Hepatocyte (in vitro differentiated cells): ENCODE measurements around the gene NPTN. TPM values are rescaled to one million over a fixed set of nuclear protein-coding genes. Genes with fewer than 3 reads are reported as not detected.

Experiments used
- DNase-seq: peaks from one replicate; pipeline ENCODE4 v3.0.0-alpha.2; 2016; ENCODE audit warnings: low spot score
- H2AFZ ChIP-seq: fragments of 200-600 bp; sonication (generic); 2 replicates; pipeline ENCODE4 v1.6.0; 2016; ENCODE audit warnings: antibody characterized with exemption, mild to moderate bottlenecking
- H3K27ac ChIP-seq: fragments of 200-600 bp; sonication (generic); 2 replicates; pipeline ENCODE4 v1.5.1; 2016; ENCODE audit warnings: mild to moderate bottlenecking
- H3K27me3 ChIP-seq: fragments of 200-600 bp; sonication (generic); 2 replicates; pipeline ENCODE4 v1.6.1; 2016
- H3K36me3 ChIP-seq: fragments of 200-600 bp; sonication (generic); replicated peaks from 2 replicates; pipeline ENCODE4 v1.5.1; 2016; ENCODE audit warnings: low read depth; ENCODE audit not compliant: insufficient read depth
- H3K4me1 ChIP-seq: fragments of 200-600 bp; sonication (generic); 2 replicates; pipeline ENCODE4 v1.5.1; 2016; ENCODE audit warnings: mild to moderate bottlenecking, moderate library complexity; ENCODE audit not compliant: insufficient read depth
- H3K4me2 ChIP-seq: fragments of 200-600 bp; sonication (generic); 2 replicates; pipeline ENCODE4 v1.6.0; 2016
- H3K4me3 ChIP-seq: fragments of 200-600 bp; sonication (generic); 2 replicates; pipeline ENCODE4 v1.5.1; 2016; ENCODE audit warnings: mild to moderate bottlenecking
- H3K79me2 ChIP-seq: fragments of 200-600 bp; sonication (generic); 2 replicates; pipeline ENCODE4 v1.6.0; 2017; ENCODE audit warnings: mild to moderate bottlenecking
- H3K9me2 ChIP-seq: fragments of 200-600 bp; sonication (generic); replicated peaks from 2 replicates; pipeline ENCODE4 v1.6.0; 2017; ENCODE audit warnings: mild to moderate bottlenecking; ENCODE audit not compliant: insufficient read depth
- H3K9me3 ChIP-seq: fragments of 200-600 bp; sonication (generic); 2 replicates; pipeline ENCODE4 v1.5.1; 2016; ENCODE audit warnings: low read depth, mild to moderate bottlenecking
- H4K20me1 ChIP-seq: fragments of 200-600 bp; sonication (generic); 2 replicates; pipeline ENCODE4 v1.6.0; 2016; ENCODE audit warnings: mild to moderate bottlenecking; ENCODE audit not compliant: insufficient read depth, poor library complexity, severe bottlenecking
- EZH2 ChIP-seq: fragments of 200-600 bp; sonication (generic); IDR thresholded peaks from 2 replicates; pipeline ENCODE4 v1.6.1; 2016; ENCODE audit warnings: antibody characterized with exemption, mild to moderate bottlenecking, borderline replicate concordance
- EZH2phosphoT487 ChIP-seq: fragments of 200-600 bp; sonication (generic); IDR thresholded peaks from one replicate; pipeline ENCODE4 v1.6.1; 2018; ENCODE audit warnings: antibody characterized with exemption, mild to moderate bottlenecking, low read depth, moderate library complexity; ENCODE audit not compliant: unreplicated experiment, severe bottlenecking
- WGBS: methylation state at CpG from one replicate; pipeline ENCODE4 v1.1.6; 2016; ENCODE audit warnings: low lambda C conversion rate; ENCODE audit errors: missing lambda C conversion rate; 5-methylcytosine and 5-hydroxymethylcytosine counted together
- polyA plus RNA-seq: library from polyadenylated mRNA; unstranded; fragments of >200 nt; fragmentation: Nextera tagmentation; extraction: Ambion mirVana; gene quantifications from 2 replicates; pipeline ENCODE4 v1.2.1, GENCODE V29; 2016
- total RNA-seq: library from RNA; depleted of rRNA; stranded (reverse); fragments of >200 nt; gene quantifications from 2 replicates; pipeline ENCODE4 v1.2.3, GENCODE V29; 2014
- TF ChIP-seq, protein P1 (sequence below): fragments of 200-600 bp; sonication (generic); IDR thresholded peaks from 2 replicates; pipeline ENCODE4 v1.5.1; 2016; ENCODE audit warnings: antibody characterized with exemption, mild to moderate bottlenecking; ENCODE audit not compliant: poor library complexity

Gene NPTN
- total and polyA plus RNA-seq, 2 experiments from 2014 or later = 153 to 234 TPM

DNA sequence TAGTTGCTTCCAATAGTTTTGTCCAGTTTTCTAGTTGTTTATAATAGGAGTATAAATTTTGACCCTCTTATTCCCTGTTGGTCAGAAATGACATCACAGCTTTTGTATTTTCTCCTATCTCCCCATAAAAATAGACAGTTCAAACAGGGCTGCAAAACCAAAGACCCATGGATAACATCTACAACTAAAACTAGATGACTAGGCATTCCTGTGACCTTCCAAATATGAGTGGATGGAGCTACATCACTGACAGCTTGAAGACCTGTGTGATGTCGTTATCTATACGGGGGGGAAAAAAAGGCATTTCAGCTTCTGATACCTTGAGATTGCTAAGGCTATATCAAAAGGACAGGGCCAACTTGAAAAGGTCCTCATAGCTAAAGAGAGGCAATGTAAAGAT, 105.6 kb downstream of the NPTN start:
- Histone ChIP-seq H3K27ac (no peak overlapping the region), H2AFZ (no peak overlapping the region), H3K4me3 (no peak overlapping the region), H3K4me1 (no peaks in the 10 kb centered on the region), H3K9me3 (no peaks in the 10 kb centered on the region), H3K36me3 (no peaks in the 10 kb centered on the region), H4K20me1 (no peaks in the 10 kb centered on the region), H3K27me3 (no peaks in the 10 kb centered on the region), H3K4me2 (no peak overlapping the region), H3K9me2 (no peaks in the 10 kb centered on the region), H3K79me2 (no peaks in the 10 kb centered on the region)
- 89% methylated on average over 2 of the region's 2 CpGs for WGBS
- TF ChIP-seq EZH2phosphoT487 (no peak), EZH2 (no peak)
- TF ChIP-seq, protein P1, sequence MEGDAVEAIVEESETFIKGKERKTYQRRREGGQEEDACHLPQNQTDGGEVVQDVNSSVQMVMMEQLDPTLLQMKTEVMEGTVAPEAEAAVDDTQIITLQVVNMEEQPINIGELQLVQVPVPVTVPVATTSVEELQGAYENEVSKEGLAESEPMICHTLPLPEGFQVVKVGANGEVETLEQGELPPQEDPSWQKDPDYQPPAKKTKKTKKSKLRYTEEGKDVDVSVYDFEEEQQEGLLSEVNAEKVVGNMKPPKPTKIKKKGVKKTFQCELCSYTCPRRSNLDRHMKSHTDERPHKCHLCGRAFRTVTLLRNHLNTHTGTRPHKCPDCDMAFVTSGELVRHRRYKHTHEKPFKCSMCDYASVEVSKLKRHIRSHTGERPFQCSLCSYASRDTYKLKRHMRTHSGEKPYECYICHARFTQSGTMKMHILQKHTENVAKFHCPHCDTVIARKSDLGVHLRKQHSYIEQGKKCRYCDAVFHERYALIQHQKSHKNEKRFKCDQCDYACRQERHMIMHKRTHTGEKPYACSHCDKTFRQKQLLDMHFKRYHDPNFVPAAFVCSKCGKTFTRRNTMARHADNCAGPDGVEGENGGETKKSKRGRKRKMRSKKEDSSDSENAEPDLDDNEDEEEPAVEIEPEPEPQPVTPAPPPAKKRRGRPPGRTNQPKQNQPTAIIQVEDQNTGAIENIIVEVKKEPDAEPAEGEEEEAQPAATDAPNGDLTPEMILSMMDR = no peak
- DNase-seq = no peak

DNA sequence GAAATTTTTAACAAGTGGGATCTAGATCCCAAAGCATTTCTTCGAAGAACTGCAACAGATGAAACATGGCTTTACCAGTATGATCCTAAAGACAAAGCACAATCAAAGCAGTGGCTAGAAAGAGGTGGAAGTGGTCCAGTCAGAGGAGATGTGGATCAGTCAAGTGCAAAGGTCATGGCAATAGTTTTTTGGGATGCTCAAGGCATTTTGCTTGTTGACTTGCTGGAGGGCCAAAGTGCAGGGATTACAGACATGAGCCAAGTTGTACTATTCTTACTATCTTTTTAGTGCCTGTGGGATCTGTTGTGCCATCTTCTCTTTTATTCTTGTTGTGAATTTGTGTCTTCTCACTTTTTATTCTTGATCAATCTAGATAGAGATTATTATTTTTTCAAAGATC, 108.3 kb downstream of the NPTN start:
- no peaks in the 10 kb centered on the region for H3K9me3 ChIP-seq
- H3K4me1 ChIP-seq = no peaks in the 10 kb centered on the region
- H3K4me3 ChIP-seq = no peak overlapping the region
- 97% methylated on average over 1 of the region's 1 CpG for WGBS
- no peaks in the 10 kb centered on the region for H4K20me1 ChIP-seq
- no peaks in the 10 kb centered on the region for H3K27me3 ChIP-seq
- no peak overlapping the region for H2AFZ ChIP-seq
- no peaks in the 10 kb centered on the region for H3K79me2 ChIP-seq
- H3K27ac ChIP-seq = no peak overlapping the region
- no peak overlapping the region for H3K4me2 ChIP-seq
- no peaks in the 10 kb centered on the region for H3K36me3 ChIP-seq
- no peaks in the 10 kb centered on the region for H3K9me2 ChIP-seq
- DNase-seq = no peak
- TF ChIP-seq, protein P1 = no peak
- TF ChIP-seq EZH2phosphoT487 = no peak
- TF ChIP-seq EZH2 = no peak

DNA sequence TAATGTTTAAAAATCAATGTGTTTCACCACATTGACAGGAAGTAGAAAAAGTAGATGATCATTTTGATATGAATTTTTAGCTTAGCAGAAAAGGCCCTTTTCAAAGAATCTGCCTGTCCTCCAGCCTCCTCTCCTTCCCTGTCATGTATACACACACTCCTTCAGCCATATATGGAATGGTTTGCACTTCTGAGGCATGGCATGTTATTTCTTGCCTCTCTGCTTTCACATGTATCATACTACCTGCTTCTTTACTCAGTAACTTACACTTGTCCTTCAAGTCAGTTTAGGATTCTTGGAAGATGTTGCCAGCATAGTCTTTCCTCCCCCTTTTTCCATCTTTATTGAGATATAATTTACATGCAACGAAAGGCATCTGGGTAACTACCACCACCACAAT, 111.2 kb downstream of the NPTN start:
- Histone ChIP-seq H3K79me2 (no peaks in the 10 kb centered on the region), H3K27me3 (no peaks in the 10 kb centered on the region), H3K9me3 (no peaks in the 10 kb centered on the region), H3K27ac (no peak overlapping the region), H3K4me2 (no peak overlapping the region), H3K9me2 (no peaks in the 10 kb centered on the region), H3K4me3 (no peak overlapping the region), H4K20me1 (no peaks in the 10 kb centered on the region), H3K36me3 (no peaks in the 10 kb centered on the region), H3K4me1 (no peaks in the 10 kb centered on the region), H2AFZ (no peak overlapping the region)
- DNase-seq = no peak
- TF ChIP-seq EZH2phosphoT487 (no peak), EZH2 (no peak)
- TF ChIP-seq, protein P1 = no peak
- WGBS = 87% methylated on average over 1 of the region's 1 CpG
